ENCODE measurements around the gene PRDM15.
A peak's percentile ranks its signal among the peaks of the same experiment; 100 is the strongest.

The PRDM15 gene

DNA sequence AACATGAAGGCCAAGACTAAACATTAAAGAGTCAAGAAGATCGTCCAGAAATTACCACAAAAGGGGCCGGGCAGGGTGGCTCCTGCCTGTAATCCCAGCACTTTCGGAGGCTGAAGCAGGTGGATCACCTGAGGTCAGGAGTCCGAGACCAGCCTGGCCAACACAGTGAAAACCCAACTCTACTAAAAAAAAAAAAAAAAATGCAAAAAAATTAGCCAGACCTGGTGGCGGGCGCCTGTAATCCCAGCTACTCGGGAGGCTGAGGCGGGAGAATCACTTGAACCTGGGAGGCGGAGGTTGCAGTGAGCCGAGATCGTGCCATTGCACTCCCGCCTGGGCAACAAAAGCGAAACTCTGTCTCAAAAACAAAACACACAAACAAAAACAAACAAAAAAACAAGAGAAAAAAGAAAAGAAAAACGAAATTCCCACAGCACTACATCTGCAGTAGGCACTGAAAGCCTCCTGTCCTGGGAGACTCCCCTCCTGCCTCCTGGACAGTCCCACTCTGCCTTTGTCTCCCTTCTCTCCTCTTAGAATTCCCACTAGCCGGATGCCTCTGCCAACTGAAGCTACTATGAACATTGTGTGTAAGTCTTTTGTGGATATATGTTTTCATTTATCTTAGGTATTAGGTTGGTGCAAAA is 94.6 kb downstream of the PRDM15 start:
- peaks cover 1% of the 10 kb centered on the region for H3K4me1 ChIP-seq (ENCODE audit: control insufficient read depth, low read depth, low read length)

DNA sequence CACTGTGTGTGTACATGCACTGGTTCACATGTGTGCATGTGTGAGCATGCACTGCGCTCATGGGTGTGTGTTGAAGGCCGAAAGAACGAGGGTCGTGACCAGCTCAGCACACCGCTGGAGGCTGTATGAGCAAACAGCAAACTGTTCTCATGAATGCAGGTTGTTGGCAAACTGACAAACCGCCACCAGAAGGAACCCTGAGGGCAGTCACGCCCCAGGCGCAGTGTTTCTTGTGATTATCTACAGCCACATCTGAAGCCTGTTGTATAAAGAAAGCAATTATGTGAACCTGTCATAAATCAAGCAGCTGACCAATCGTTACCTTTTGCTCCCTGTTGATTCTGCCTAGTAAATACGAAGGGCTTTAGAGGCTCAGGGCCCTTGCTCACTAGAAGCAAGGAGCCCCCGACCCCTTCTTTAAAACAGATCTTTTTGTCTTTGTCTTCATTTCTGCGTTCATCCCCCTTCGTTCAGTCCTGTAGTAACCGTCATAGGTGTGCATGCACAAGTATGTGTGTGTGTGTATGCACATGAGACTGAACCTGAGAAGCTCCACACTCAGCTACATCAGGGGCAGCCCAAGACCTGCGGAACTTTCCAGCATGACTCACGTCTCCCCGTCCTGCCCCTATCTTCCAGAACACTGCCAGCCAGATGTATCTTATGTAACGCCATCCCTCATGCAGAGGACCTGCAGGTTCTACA is 95.5 kb downstream of the PRDM15 start:
- Histone ChIP-seq H3K27ac (ENCODE audit: low read length) (no peak overlapping the region), H3K36me3 (ENCODE audit: control insufficient read depth, low read depth, low read length) (no peaks in the 10 kb centered on the region), H3K9ac (ENCODE audit: low read length) (no peak overlapping the region), H3K27me3 (ENCODE audit: control insufficient read depth, insufficient read depth, low read length) (no peaks in the 10 kb centered on the region), H3K9me3 (ENCODE audit: control insufficient read depth, low read depth, low read length) (no peaks in the 10 kb centered on the region), H3K4me1 (ENCODE audit: control insufficient read depth, low read depth, low read length) (peaks cover 11% of the 10 kb centered on the region), H3K4me3 (ENCODE audit: low read length) (no peak overlapping the region)

More for the DNA sequence above, 94.6 kb downstream of the PRDM15 start:
- Histone ChIP-seq H3K9me3 (ENCODE audit: control insufficient read depth, low read depth, low read length) (no peaks in the 10 kb centered on the region), H3K27ac (ENCODE audit: low read length) (no peak overlapping the region), H3K27me3 (ENCODE audit: control insufficient read depth, insufficient read depth, low read length) (no peaks in the 10 kb centered on the region), H3K9ac (ENCODE audit: low read length) (no peak overlapping the region), H3K4me3 (ENCODE audit: low read length) (no peak overlapping the region), H3K36me3 (ENCODE audit: control insufficient read depth, low read depth, low read length) (no peaks in the 10 kb centered on the region)

GRCh38 chr21:41781050-41781410 is 98.1 kb downstream of the PRDM15 start:
- Histone ChIP-seq H3K4me3 (ENCODE audit: low read length) (no peak overlapping the region), H3K36me3 (ENCODE audit: control insufficient read depth, low read depth, low read length) (no peaks in the 10 kb centered on the region), H3K27ac (ENCODE audit: low read length) (no peak overlapping the region), H3K27me3 (ENCODE audit: control insufficient read depth, insufficient read depth, low read length) (no peaks in the 10 kb centered on the region), H3K4me1 (ENCODE audit: control insufficient read depth, low read depth, low read length) (peaks cover 14% of the 10 kb centered on the region), H3K9me3 (ENCODE audit: control insufficient read depth, low read depth, low read length) (no peaks in the 10 kb centered on the region), H3K9ac (ENCODE audit: low read length) (no peak overlapping the region)

DNA sequence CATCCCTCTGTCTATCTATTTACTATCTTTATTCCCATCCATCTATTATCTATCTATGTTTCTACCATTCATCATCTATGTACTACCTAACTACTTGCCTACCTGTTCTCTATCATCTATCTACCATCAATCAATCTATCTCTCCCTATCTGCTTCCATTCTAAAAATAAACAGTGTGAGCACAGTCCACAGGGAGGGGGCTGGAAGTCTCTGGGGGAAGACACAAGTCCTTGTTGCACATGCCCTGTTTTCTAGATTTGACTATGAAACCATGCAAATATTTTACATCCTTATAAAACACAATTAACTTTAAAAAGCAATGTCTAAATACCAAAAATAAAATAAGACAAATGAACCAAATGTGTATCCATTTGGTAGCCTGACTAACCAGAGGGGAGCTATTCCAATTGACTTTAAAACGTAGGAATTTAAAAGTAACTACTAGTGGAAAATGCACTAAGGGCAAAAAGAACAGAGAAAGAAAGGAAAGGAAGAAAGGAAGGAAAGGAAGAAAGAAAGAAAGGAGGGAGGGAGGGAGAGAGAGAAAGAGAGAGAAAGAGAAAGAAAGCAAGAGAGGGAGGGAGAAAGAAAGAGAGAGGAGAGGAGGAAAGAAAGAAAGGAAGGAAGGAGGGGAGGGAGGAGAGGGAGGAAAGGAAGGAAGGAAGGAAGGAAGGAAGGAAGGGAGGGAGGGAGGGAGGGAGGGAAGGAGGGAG is 98.7 kb downstream of the PRDM15 start:
- no peaks in the 10 kb centered on the region for H3K36me3 ChIP-seq (ENCODE audit: control insufficient read depth, low read depth, low read length)
- H3K27me3 ChIP-seq (ENCODE audit: control insufficient read depth, insufficient read depth, low read length), result no peaks in the 10 kb centered on the region
- H3K9ac ChIP-seq (ENCODE audit: low read length), result no peak overlapping the region
- no peak overlapping the region for H3K27ac ChIP-seq (ENCODE audit: low read length)
- H3K4me1 ChIP-seq (ENCODE audit: control insufficient read depth, low read depth, low read length), result peaks cover 14% of the 10 kb centered on the region
- H3K4me3 ChIP-seq (ENCODE audit: low read length), result no peak overlapping the region
- no peaks in the 10 kb centered on the region for H3K9me3 ChIP-seq (ENCODE audit: control insufficient read depth, low read depth, low read length)

- no peak overlapping the region for H3K9ac ChIP-seq (ENCODE audit: low read length)
These were observed 99.5 kb downstream of the PRDM15 start for GRCh38 chr21:41779659-41780058.

DNA sequence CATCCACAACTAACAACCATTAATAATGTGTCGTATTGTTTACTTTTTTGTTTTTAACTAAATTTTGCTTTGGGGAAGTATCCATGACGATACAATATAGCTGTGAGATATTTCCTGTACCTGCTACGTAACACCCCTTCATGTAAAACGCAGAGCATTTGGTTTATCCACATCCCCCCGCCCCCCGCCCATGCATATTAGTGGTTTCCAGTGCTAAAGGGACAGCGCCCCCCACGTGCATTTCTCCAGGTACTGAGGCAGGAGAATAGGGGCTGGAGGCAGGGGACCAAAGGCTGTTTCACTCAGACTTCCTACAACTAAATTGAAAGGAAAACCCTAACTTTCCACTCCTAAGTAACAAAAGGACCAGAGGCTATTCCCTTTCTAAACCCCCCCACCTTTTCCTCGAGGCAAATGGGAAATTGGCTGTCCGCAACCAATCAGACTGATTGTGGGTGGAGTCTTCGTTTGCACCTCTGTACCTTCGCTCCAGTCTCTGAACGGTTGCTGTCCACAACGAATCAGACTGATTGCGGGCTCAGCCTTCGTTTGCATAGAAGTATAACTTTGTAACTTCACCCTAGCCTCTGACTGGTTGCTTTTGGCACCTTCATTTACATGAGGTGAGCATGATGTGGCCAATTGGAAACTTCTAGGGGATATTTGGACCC is 100.1 kb downstream of the PRDM15 start:
- H3K4me1 ChIP-seq (ENCODE audit: control insufficient read depth, low read depth, low read length), result peaks cover 14% of the 10 kb centered on the region
- H3K9ac ChIP-seq (ENCODE audit: low read length), result no peak overlapping the region
- no peak overlapping the region for H3K27ac ChIP-seq (ENCODE audit: low read length)
- H3K27me3 ChIP-seq (ENCODE audit: control insufficient read depth, insufficient read depth, low read length), result no peaks in the 10 kb centered on the region
- no peaks in the 10 kb centered on the region for H3K9me3 ChIP-seq (ENCODE audit: control insufficient read depth, low read depth, low read length)
- no peaks in the 10 kb centered on the region for H3K36me3 ChIP-seq (ENCODE audit: control insufficient read depth, low read depth, low read length)
- peak overlapping the region; percentile 34 for H3K4me3 ChIP-seq (ENCODE audit: low read length)

More at GRCh38 chr21:41779659-41780058, 99.5 kb downstream of the PRDM15 start:
- no peaks in the 10 kb centered on the region for H3K36me3 ChIP-seq (ENCODE audit: control insufficient read depth, low read depth, low read length)
- H3K27me3 ChIP-seq (ENCODE audit: control insufficient read depth, insufficient read depth, low read length), result no peaks in the 10 kb centered on the region
- no peaks in the 10 kb centered on the region for H3K9me3 ChIP-seq (ENCODE audit: control insufficient read depth, low read depth, low read length)
- peaks cover 14% of the 10 kb centered on the region for H3K4me1 ChIP-seq (ENCODE audit: control insufficient read depth, low read depth, low read length)
- no peak overlapping the region for H3K27ac ChIP-seq (ENCODE audit: low read length)
- H3K4me3 ChIP-seq (ENCODE audit: low read length), result peak overlapping the region; percentile 34

DNA sequence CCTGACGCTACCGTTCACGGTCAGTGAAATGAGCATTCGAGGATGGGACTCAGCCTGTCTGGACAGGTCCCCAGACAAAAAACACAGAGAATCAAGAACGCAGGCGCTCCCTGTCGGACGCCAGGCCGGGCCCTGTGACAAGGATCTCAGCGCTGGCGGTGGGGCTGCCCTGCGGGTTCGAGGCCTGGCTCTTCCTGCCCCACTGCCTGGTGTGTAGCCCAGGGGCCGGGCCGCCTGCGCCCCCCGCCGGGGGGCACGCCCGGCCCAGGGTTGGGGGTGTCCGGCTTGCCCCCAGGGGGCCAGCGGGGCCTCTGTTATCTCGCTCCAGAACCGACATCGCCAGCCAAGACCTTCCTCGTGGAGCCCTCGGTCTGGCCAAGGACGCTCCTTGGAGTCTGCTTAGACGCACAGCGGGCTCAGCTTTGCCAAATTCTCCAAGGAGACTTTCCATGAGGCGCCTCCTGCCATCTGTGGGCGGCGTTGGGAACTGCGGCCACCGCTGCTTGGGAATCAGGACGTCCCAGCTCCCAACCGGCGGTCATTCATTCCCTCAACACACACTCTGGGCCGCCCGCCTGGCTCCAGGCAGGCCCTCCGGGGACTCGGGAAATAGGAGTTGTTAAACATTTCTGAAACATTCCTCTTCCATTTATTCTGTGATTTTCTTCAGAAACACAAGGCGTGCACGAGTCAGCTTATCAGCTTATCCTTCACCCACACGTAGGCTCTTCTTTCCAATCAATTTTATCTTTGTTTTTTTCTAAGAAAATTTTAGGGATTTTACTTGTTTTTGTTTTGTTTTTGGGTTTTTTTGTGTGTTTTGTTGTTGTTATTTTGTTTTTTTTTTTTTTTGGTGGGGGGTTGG is 101.0 kb downstream of the PRDM15 start:
- H3K9me3 ChIP-seq (ENCODE audit: control insufficient read depth, low read depth, low read length), result no peaks in the 10 kb centered on the region
- peaks cover 14% of the 10 kb centered on the region for H3K4me1 ChIP-seq (ENCODE audit: control insufficient read depth, low read depth, low read length)
- no peak overlapping the region for H3K9ac ChIP-seq (ENCODE audit: low read length)
- no peaks in the 10 kb centered on the region for H3K36me3 ChIP-seq (ENCODE audit: control insufficient read depth, low read depth, low read length)
- peaks cover 2% of the 10 kb centered on the region for H3K27me3 ChIP-seq (ENCODE audit: control insufficient read depth, insufficient read depth, low read length)
- H3K4me3 ChIP-seq (ENCODE audit: low read length), result peak overlapping the region; percentile 34
- H3K27ac ChIP-seq (ENCODE audit: low read length), result no peak overlapping the region

DNA sequence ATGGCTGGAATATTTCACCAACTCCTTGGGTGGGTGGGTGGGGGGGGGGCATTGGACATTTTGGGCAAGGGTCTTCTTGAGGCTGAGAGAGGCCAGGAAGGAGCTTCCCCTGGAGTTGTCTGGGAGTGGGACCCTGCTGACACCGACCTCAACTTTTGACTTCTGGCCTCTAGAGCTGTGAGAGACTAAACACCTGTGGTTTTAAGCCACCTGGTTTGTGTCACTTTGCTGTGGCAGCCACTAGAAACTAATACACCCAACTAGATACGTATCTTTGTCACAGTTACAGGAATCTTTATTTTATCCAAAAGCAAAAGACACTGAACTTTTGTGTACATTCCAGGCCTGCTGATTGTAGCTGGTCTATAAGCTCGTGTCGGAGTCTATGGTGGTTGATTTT is 102.4 kb downstream of the PRDM15 start:
- Histone ChIP-seq H3K27me3 (ENCODE audit: control insufficient read depth, insufficient read depth, low read length) (peaks cover 13% of the 10 kb centered on the region), H3K9ac (ENCODE audit: low read length) (no peak overlapping the region), H3K9me3 (ENCODE audit: control insufficient read depth, low read depth, low read length) (no peaks in the 10 kb centered on the region), H3K36me3 (ENCODE audit: control insufficient read depth, low read depth, low read length) (no peaks in the 10 kb centered on the region), H3K4me1 (ENCODE audit: control insufficient read depth, low read depth, low read length) (peaks cover 14% of the 10 kb centered on the region), H3K4me3 (ENCODE audit: low read length) (no peak overlapping the region), H3K27ac (ENCODE audit: low read length) (no peak overlapping the region)

DNA sequence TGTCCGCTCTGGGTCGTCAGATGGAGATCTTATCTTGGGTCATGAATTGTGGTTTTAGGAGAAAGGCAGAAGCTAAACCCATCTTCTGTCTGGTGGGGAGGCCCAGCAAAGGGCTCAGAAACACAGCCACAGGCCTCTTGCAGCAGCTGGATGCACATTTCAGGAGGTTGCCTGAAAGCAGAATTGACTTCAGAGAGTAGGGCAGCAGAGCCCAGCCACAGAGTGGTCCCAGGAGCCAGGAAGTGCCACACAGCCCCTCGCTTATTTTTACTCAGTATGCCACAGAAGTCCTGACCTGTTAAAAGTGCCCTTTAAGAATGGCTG is 104.0 kb downstream of the PRDM15 start:
- H3K4me3 ChIP-seq (ENCODE audit: low read length), result no peak overlapping the region
- H3K27me3 ChIP-seq (ENCODE audit: control insufficient read depth, insufficient read depth, low read length), result peaks cover 30% of the 10 kb centered on the region
- no peak overlapping the region for H3K9ac ChIP-seq (ENCODE audit: low read length)
- no peak overlapping the region for H3K27ac ChIP-seq (ENCODE audit: low read length)
- no peaks in the 10 kb centered on the region for H3K36me3 ChIP-seq (ENCODE audit: control insufficient read depth, low read depth, low read length)
- H3K4me1 ChIP-seq (ENCODE audit: control insufficient read depth, low read depth, low read length), result peaks cover 14% of the 10 kb centered on the region
- no peaks in the 10 kb centered on the region for H3K9me3 ChIP-seq (ENCODE audit: control insufficient read depth, low read depth, low read length)

GRCh38 chr21:41774467-41775148 is 104.5 kb downstream of the PRDM15 start:
- Histone ChIP-seq H3K4me3 (ENCODE audit: low read length) (no peak overlapping the region), H3K4me1 (ENCODE audit: control insufficient read depth, low read depth, low read length) (peaks cover 17% of the 10 kb centered on the region), H3K36me3 (ENCODE audit: control insufficient read depth, low read depth, low read length) (no peaks in the 10 kb centered on the region), H3K27ac (ENCODE audit: low read length) (no peak overlapping the region), H3K9ac (ENCODE audit: low read length) (no peak overlapping the region), H3K9me3 (ENCODE audit: control insufficient read depth, low read depth, low read length) (no peaks in the 10 kb centered on the region), H3K27me3 (ENCODE audit: control insufficient read depth, insufficient read depth, low read length) (peaks cover 35% of the 10 kb centered on the region)
